ENCODE measurements around the gene RTRAF. TPM values are rescaled to one million over a fixed set of nuclear protein-coding genes. Genes with fewer than 3 reads are reported as not detected.

RTRAF gene
- total and polyA plus RNA-seq, 3 donors from 2014 or later, result 157 to 439 (median 170) TPM

- intact Hi-C loops (cut with DNase I; ENCODE audit: low total_unique reads), result no loop called here
- no peak for DNase-seq
- H3K4me1 ChIP-seq, result peaks cover 4% of the 10 kb centered on the region
- no peaks in the 10 kb centered on the region for H3K9me3 ChIP-seq
- H3K4me3 ChIP-seq, result no peak overlapping the region
- no peaks in the 10 kb centered on the region for H3K27me3 ChIP-seq
- H3K36me3 ChIP-seq (ENCODE audit: low read depth, missing control alignments), result no peaks in the 10 kb centered on the region
- no peak for TF ChIP-seq POLR2A (IDR thresholded peaks at IDR 0.05)
- no peak for TF ChIP-seq CTCF (IDR thresholded peaks at IDR 0.05)
- H3K27ac ChIP-seq, result no peak overlapping the region
- WGBS, 2 donors, result 47 to 51% methylated on average over 10 of the region's 10 CpGs
Measured at GRCh38 chr14:52033101-52033642, 43.8 kb downstream of the RTRAF start.

DNA sequence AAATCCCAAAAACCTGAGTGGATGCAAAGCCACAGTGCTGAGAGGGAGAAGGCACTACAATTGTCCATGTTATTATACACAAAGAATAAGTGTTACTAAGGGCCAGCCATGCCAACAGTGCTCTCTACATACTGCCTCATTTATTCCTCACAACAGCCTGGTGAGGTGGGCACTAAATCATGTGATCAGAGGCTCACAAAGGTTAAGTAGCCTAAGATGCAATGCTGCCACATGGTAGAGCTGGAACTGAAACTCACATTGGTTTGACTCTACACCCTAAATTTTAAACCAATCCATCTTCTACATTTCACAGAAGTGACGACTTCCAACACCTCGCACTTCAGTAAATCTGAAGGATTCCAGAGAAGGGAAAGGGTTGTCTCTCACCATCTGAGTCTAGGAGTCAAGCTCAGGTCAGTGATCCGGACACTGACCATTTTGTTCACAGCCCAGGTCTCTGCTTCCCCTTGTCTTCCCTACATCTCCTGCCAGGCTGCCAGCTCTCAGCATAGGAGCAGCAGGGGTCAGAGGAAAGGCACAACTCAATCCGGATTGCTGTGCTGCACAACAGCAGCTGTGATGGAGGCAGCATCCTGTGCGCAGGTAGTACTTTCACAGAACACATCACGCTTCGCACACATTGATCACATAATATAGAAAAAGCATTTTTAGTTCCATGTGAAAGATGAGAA lies 49.9 kb downstream of the RTRAF start:
- H3K4me1 ChIP-seq, result no peaks in the 10 kb centered on the region
- H3K36me3 ChIP-seq (ENCODE audit: low read depth, missing control alignments), result no peaks in the 10 kb centered on the region
- DNase-seq, result no peak
- H3K4me3 ChIP-seq, result no peak overlapping the region
- WGBS, 2 donors, result 82 to 89% methylated on average over 6 to 7 of the region's 7 CpGs
- no peaks in the 10 kb centered on the region for H3K9me3 ChIP-seq
- no peak overlapping the region for H3K27ac ChIP-seq
- no peaks in the 10 kb centered on the region for H3K27me3 ChIP-seq
- TF ChIP-seq CTCF (IDR thresholded peaks at IDR 0.05) (no peak), POLR2A (IDR thresholded peaks at IDR 0.05) (no peak)
- intact Hi-C loops (cut with DNase I; ENCODE audit: low total_unique reads), result no loop called here

DNA sequence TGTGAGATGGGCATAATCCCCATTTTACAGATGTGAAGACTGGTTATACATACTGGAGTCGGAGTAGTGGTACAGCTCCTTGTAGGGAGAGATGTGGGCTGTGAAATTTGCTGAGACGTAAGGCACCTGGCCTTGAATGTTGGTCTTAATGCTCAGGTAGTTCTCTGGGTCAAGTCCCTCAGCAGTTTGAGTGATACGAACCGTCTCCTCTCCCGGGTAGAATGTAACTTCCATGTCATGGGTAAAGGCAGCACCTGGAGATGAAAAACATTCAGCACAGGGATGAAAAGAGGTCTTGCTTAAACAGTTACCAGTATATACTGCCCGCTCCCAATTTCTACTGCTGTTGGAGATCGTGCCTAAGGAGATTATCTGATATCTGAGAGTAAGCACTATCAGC lies 51.3 kb downstream of the RTRAF start:
- Histone ChIP-seq H3K4me1 (no peaks in the 10 kb centered on the region), H3K4me3 (no peak overlapping the region), H3K36me3 (ENCODE audit: low read depth, missing control alignments) (no peaks in the 10 kb centered on the region), H3K9me3 (no peaks in the 10 kb centered on the region), H3K27ac (no peak overlapping the region), H3K27me3 (no peaks in the 10 kb centered on the region)
- no peak for DNase-seq
- intact Hi-C loops (cut with DNase I; ENCODE audit: low total_unique reads), result no loop called here
- 95 to 96% methylated on average over 7 of the region's 7 CpGs for WGBS, 2 donors
- TF ChIP-seq POLR2A (IDR thresholded peaks at IDR 0.05) (no peak), CTCF (IDR thresholded peaks at IDR 0.05) (no peak)

DNA sequence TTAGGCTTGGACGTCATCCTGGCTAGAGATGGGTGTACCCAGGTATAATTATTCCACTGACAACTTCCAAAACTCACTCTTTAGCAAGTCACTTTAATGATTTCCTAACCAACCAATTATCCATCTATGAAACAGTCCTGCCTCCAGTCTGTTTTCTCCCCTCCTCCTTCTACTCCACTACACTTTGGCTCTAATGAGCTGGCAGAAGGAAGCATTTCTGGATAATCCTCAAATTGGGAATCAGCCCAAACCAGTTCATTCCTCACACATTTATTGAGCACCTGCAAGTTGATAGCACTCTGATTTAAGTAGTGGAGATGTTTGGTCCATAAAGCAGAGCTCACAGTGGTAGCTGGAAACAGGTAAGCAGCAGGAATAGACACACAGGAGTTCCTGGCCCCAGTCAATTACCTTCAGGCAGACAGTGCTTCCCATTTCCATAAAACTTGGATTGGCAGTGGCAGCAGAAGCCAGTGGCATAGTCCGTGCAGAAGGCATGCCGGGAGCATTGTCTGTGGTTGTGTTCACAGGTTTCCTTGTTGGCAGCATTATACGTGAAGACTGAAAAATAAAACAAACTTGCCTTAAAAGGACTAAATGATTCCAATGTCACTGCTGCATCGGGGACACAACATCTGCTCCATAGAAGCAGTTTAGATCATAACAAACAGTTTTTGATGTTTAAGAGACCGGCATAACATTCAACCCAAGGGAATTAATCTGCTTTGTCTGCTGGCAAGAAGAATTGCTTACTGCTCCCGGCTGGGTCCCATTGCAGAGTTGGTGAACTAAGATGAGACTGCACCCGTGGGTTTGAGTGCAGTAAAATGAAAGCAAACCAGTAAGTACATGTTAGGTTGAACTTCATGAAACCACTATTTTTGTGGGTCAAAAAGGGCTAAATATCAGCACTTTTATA lies 53.3 kb downstream of the RTRAF start:
- Histone ChIP-seq H3K4me1 (no peaks in the 10 kb centered on the region), H3K9me3 (no peaks in the 10 kb centered on the region), H3K27ac (no peak overlapping the region), H3K27me3 (no peaks in the 10 kb centered on the region), H3K36me3 (ENCODE audit: low read depth, missing control alignments) (no peaks in the 10 kb centered on the region), H3K4me3 (no peak overlapping the region)
- TF ChIP-seq CTCF (IDR thresholded peaks at IDR 0.05), result no peak
- no peak for TF ChIP-seq POLR2A (IDR thresholded peaks at IDR 0.05)
- intact Hi-C loops (cut with DNase I; ENCODE audit: low total_unique reads), result no loop called here
- DNase-seq, result no peak
- WGBS, 2 donors, result 38 to 43% methylated on average over 8 of the region's 8 CpGs

Measured in testis (tissue), 3 donors.